Spleen (tissue), 11 donors: ENCODE data around the gene PPP1R9A. TPM values are rescaled to one million over a fixed set of nuclear protein-coding genes. Genes with fewer than 3 reads are reported as not detected.

Experiments used
- DNase-seq: peaks from one replicate; pipeline ENCODE4 v3.0.0-alpha.2; 2020
- H3K27ac ChIP-seq, 8 donors: fragments of 200-600 bp; sonication (generic) in 7 of 8; 1 replicate in 4 of 8; 2 replicates in 4 of 8; pipeline versions ENCODE4 v1.5.0 to v1.8.0; 2016 to 2021; ENCODE audit warnings: inconsistent platforms in 4 of 8, mild to moderate bottlenecking in 4 of 8, moderate library complexity in 1 of 8
- H3K27me3 ChIP-seq, 7 donors: fragments of 200-600 bp; sonication (generic) in 6 of 7; replicated peaks in 1 of 7; 1 replicate in 4 of 7; 2 replicates in 3 of 7; pipeline versions ENCODE4 v1.5.0 to v1.8.0; 2016 to 2021; ENCODE audit warnings: inconsistent platforms in 3 of 7, mild to moderate bottlenecking in 1 of 7
- H3K36me3 ChIP-seq, 6 donors: fragments of 200-600 bp; sonication (generic) in 5 of 6; 1 replicate in 4 of 6; 2 replicates in 2 of 6; pipeline versions ENCODE4 v1.5.0 to v1.8.0; 2016 to 2021; ENCODE audit warnings: inconsistent platforms in 2 of 6
- H3K4me1 ChIP-seq, 6 donors: fragments of 200-600 bp; sonication (generic) in 5 of 6; 1 replicate in 3 of 6; 2 replicates in 3 of 6; pipeline versions ENCODE4 v1.5.0 to v1.8.0; 2016 to 2021; ENCODE audit warnings: inconsistent platforms in 3 of 6
- H3K4me3 ChIP-seq, 8 donors: fragments of 200-600 bp; sonication (generic) in 7 of 8; 1 replicate in 4 of 8; 2 replicates in 4 of 8; pipeline versions ENCODE4 v1.5.0 to v1.8.0; 2016 to 2021; ENCODE audit warnings: inconsistent platforms in 4 of 8, mild to moderate bottlenecking in 4 of 8, moderate library complexity in 2 of 8
- H3K9me3 ChIP-seq, 8 donors: fragments of 200-600 bp; sonication (generic) in 7 of 8; 1 replicate in 4 of 8; 2 replicates in 4 of 8; pipeline versions ENCODE4 v1.5.0 to v1.8.0; 2016 to 2021; ENCODE audit warnings: inconsistent platforms in 4 of 8
- POLR2A ChIP-seq, 3 donors: fragments of 450-650 bp; IDR thresholded peaks; one replicate each; pipeline ENCODE4 v1.5.1; 2017; ENCODE audit warnings: antibody characterized with exemption in 3 of 3, mild to moderate bottlenecking in 1 of 3
- POLR2AphosphoS5 ChIP-seq, 3 donors: sonication (generic); formaldehyde crosslinking; IDR thresholded peaks; one replicate each; pipeline ENCODE4 v1.5.1; 2017; ENCODE audit warnings: antibody characterized with exemption in 3 of 3
- WGBS, 5 donors: extraction: QIAGEN DNeasy Blood & Tissue Kit in 3 of 5; methylation state at CpG; one replicate each; pipeline versions ENCODE4 v1.1.5 to v1.1.7; 2013 to 2018; 5-methylcytosine and 5-hydroxymethylcytosine counted together
- intact Hi-C: fragments of 100-400 bp; cut with DNase I; formaldehyde crosslinking; loops from one replicate; pipeline ENCODE4 v1.15.0; 2023; ENCODE audit warnings: low total_unique reads
- polyA plus RNA-seq, 3 donors: library from polyadenylated mRNA; stranded (reverse); fragments of 200-250 nt; gene quantifications; one replicate each; pipeline ENCODE4 v1.2.1, GENCODE V29; 2013
- total RNA-seq, 7 donors: library from RNA; depleted of rRNA in 3 of 7; stranded (reverse); fragments of >200 nt in 3 of 7; fragmentation: NEBNext Ultra II Directional in 4 of 7; extraction: Animal tissue kit (Norgen Biotek cat#: 25700) in 4 of 7; gene quantifications; one replicate each; pipeline versions ENCODE4 v1.1.0 to v1.2.1, GENCODE V29; 2016 to 2021
- TF ChIP-seq, protein P1 (sequence below), 11 experiments: fragments of 200-600 bp in 7 of 11; fragments of 450-650 bp in 4 of 11; sonication (generic) in 4 of 11; IDR thresholded peaks in 8 of 11; conservative IDR thresholded peaks in 3 of 11; 1 replicate in 7 of 11; 2 replicates in 4 of 11; pipeline versions ENCODE4 v1.4.0 to v1.8.0; 2016 to 2021; ENCODE audit warnings: antibody characterized with exemption in 11 of 11, inconsistent platforms in 4 of 11, mild to moderate bottlenecking in 1 of 11
- donor health status: healthy with polysubstance abuse.
- donor health status: DM: no; HTN: no; CAD: no; lungs with moderate emphysema.
- donor health status: DM: no; HTN: no; CAD: no.
- donor health status: Bipolar disorder and iron deficiency.
- donor health status: healthy.
- donor health status: DM: no; HTN: no; CAD: no.
- donor health status: DM: yes; HTN: yes; CAD: no.

PPP1R9A gene
- total and polyA plus RNA-seq, 10 donors: 0.52 to 24.1 (median 10.9) TPM

DNA sequence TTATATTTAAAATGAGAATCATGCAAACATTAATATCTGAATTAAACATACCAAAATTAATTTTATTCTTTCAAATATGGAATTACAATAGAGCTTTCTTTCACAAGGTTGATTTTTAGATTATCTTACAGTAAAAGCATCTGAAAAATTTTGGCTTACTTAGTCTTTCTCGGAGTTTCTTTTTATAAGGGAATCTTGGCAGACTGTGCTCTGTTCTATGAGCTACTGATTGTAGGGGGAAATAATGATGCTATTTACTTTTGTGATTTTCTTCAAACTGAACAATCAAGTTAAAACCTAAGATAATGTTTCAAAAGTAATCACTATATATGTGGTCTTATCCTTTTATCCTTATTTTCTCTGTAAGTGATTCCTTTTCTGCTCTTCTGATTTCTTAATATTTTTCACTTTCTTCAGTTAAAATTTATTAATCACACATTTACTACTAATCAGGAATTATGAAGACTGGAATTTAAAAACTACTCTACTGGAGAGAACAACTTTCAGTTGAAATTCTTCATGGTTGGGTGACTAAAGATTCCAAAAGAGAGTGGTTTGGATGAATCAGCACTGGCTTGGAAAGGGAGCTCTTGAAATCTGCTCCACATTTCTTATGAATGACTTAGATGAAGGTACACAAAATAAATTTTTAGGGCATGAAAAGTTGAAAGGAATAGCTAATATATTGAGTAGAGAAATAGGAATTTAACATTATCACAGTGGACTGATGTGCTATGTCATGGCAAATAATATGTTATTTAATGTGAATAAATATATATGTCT, 103.9 kb downstream of the PPP1R9A start:
- WGBS, 5 donors: 75 to 87% (median 81%) methylated on average over 1 of the region's 1 CpG
- no peaks in the 10 kb centered on the region for H3K9me3 ChIP-seq
- intact Hi-C loops: no loop called here

DNA sequence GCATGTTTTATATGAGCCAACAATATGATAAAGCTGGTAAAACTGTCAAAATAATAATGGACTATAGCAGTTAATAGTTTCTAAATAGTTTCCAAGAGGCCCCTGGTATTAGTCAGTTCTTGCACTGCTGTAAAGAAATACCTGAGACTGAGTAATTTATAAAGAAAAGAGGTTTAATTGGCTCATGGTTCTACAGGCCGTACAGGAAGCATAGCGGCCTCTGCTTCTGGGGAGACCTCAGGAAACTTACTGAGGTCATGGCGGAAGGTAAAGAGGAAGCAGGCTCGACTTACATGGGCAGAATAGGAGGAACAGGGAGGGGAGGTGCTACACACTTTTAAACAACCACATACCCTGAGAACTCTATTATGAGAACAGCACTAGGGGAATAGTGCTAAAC, 104.6 kb downstream of the PPP1R9A start:
- H3K27ac ChIP-seq: no peak overlapping the region
- no peak overlapping the region for H3K4me3 ChIP-seq
- no peaks in the 10 kb centered on the region for H3K4me1 ChIP-seq
- no peaks in the 10 kb centered on the region for H3K9me3 ChIP-seq
- no peak for DNase-seq
- H3K36me3 ChIP-seq: no peaks in the 10 kb centered on the region
- 47 to 68% (median 61%) methylated on average over 4 of the region's 4 CpGs for WGBS, 5 donors
- H3K27me3 ChIP-seq: no peaks in the 10 kb centered on the region
- intact Hi-C loops: no loop called here
- no peak for TF ChIP-seq POLR2AphosphoS5 (IDR thresholded peaks at IDR 0.05)
- TF ChIP-seq, protein P1, sequence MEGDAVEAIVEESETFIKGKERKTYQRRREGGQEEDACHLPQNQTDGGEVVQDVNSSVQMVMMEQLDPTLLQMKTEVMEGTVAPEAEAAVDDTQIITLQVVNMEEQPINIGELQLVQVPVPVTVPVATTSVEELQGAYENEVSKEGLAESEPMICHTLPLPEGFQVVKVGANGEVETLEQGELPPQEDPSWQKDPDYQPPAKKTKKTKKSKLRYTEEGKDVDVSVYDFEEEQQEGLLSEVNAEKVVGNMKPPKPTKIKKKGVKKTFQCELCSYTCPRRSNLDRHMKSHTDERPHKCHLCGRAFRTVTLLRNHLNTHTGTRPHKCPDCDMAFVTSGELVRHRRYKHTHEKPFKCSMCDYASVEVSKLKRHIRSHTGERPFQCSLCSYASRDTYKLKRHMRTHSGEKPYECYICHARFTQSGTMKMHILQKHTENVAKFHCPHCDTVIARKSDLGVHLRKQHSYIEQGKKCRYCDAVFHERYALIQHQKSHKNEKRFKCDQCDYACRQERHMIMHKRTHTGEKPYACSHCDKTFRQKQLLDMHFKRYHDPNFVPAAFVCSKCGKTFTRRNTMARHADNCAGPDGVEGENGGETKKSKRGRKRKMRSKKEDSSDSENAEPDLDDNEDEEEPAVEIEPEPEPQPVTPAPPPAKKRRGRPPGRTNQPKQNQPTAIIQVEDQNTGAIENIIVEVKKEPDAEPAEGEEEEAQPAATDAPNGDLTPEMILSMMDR (IDR thresholded peaks at IDR 0.05 in 8 of 11, conservative IDR thresholded peaks at IDR 0.05 in 3 of 11): no peak
- TF ChIP-seq POLR2A (IDR thresholded peaks at IDR 0.05): no peak

More for the DNA sequence above, 103.9 kb downstream of the PPP1R9A start:
- no peak for DNase-seq
- H3K36me3 ChIP-seq: no peaks in the 10 kb centered on the region
- no peaks in the 10 kb centered on the region for H3K4me1 ChIP-seq
- no peak for TF ChIP-seq POLR2A (IDR thresholded peaks at IDR 0.05)
- TF ChIP-seq POLR2AphosphoS5 (IDR thresholded peaks at IDR 0.05): no peak
- TF ChIP-seq, protein P1 (IDR thresholded peaks at IDR 0.05 in 8 of 11, conservative IDR thresholded peaks at IDR 0.05 in 3 of 11): no peak
- no peak overlapping the region for H3K27ac ChIP-seq
- H3K4me3 ChIP-seq: no peak overlapping the region
- H3K27me3 ChIP-seq: no peaks in the 10 kb centered on the region

DNA sequence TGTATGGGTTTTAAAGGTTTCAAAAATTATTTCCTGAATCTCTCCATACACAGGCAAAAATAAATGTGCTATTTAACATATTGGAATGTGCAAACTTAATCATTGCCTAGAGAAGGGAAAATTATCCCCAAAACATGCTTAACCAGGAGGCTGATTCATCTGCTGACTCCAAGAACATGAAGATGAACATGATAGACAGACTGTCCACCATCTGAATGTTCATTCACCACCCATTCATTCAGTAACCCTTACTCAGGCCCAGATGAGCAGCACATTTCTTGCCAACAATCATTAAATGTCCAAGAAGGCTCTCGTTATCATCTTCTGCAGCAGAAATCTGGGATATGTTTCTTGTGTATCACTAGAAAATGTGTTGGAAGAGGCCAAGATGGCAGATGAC, 110.6 kb downstream of the PPP1R9A start:
- DNase-seq: no peak
- no peak overlapping the region for H3K4me3 ChIP-seq
- no peaks in the 10 kb centered on the region for H3K27me3 ChIP-seq
- intact Hi-C loops: no loop called here
- peaks cover 0 to 13% (median 0%) of the 10 kb centered on the region in 8 donors for H3K9me3 ChIP-seq
- WGBS, 5 donors: 73 to 94% (median 83%) methylated on average over 1 of the region's 1 CpG
- no peaks in the 10 kb centered on the region for H3K4me1 ChIP-seq
- no peaks in the 10 kb centered on the region for H3K36me3 ChIP-seq
- TF ChIP-seq, protein P1 (IDR thresholded peaks at IDR 0.05 in 8 of 11, conservative IDR thresholded peaks at IDR 0.05 in 3 of 11): no peak
- TF ChIP-seq POLR2AphosphoS5 (IDR thresholded peaks at IDR 0.05): no peak
- no peak for TF ChIP-seq POLR2A (IDR thresholded peaks at IDR 0.05)
- H3K27ac ChIP-seq: no peak overlapping the region

DNA sequence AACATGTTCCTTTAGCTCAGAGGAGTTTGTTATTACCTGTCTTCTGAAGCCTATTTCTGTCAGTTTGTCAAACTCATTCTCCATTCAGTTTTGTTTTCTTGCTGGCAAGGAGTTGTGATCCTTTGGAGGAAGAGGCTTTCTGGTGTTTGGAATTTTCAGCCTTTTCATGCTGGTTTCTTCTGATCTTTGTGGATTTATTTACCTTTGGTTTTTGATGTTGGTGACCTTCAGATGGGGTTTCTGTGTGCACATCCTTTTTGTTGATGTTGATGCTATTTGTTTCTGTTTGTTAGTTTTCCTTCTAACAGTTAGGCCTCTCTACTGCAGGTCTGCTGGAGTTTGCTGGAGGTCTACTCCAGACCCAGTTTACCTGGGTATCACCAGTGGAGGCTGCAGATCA, 118.6 kb downstream of the PPP1R9A start:
- Histone ChIP-seq H3K9me3 (peaks cover 0 to 38% (median 27%) of the 10 kb centered on the region in 8 donors), H3K4me1 (no peaks in the 10 kb centered on the region), H3K4me3 (no peak overlapping the region), H3K27ac (no peak overlapping the region), H3K36me3 (no peaks in the 10 kb centered on the region), H3K27me3 (no peaks in the 10 kb centered on the region)
- no peak for DNase-seq
- TF ChIP-seq POLR2AphosphoS5 (IDR thresholded peaks at IDR 0.05) (no peak), POLR2A (IDR thresholded peaks at IDR 0.05) (no peak)
- TF ChIP-seq, protein P1 (IDR thresholded peaks at IDR 0.05 in 8 of 11, conservative IDR thresholded peaks at IDR 0.05 in 3 of 11): no peak
- intact Hi-C loops: no loop called here
